ENCODE results near the gene AIFM1.

- TF ChIP-seq EP300 (IDR thresholded peaks at IDR 0.05) (no peak), POLR2A (IDR thresholded peaks at IDR 0.05) (no peak)
- TF ChIP-seq, protein P1, sequence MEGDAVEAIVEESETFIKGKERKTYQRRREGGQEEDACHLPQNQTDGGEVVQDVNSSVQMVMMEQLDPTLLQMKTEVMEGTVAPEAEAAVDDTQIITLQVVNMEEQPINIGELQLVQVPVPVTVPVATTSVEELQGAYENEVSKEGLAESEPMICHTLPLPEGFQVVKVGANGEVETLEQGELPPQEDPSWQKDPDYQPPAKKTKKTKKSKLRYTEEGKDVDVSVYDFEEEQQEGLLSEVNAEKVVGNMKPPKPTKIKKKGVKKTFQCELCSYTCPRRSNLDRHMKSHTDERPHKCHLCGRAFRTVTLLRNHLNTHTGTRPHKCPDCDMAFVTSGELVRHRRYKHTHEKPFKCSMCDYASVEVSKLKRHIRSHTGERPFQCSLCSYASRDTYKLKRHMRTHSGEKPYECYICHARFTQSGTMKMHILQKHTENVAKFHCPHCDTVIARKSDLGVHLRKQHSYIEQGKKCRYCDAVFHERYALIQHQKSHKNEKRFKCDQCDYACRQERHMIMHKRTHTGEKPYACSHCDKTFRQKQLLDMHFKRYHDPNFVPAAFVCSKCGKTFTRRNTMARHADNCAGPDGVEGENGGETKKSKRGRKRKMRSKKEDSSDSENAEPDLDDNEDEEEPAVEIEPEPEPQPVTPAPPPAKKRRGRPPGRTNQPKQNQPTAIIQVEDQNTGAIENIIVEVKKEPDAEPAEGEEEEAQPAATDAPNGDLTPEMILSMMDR (IDR thresholded peaks at IDR 0.05): no peak
These were observed 73.6 kb downstream of the AIFM1 start for GRCh38 chrX:130091980-130092522.
